Epithelial cell of umbilical artery (primary cell): ENCODE data around the gene ZKSCAN7. TPM values are rescaled to one million over a fixed set of nuclear protein-coding genes. Genes with fewer than 3 reads are reported as not detected.

Experiments used
- total RNA-seq: library from RNA; depleted of rRNA; stranded (reverse); fragments of >200 nt; gene quantifications from 2 replicates; pipeline ENCODE4 v1.2.3, GENCODE V29; 2014

The ZKSCAN7 gene
- total RNA-seq, result 0.97 and 1.1 TPM in 2 replicates

GRCh38 chr3:44554626-44555592, at the start of gene ZKSCAN7:
ZKSCAN7 (plus strand) TSS chr3:44555193; CDS start chr3:44557048, 1,855 bp downstream.

GRCh38 chr3:44584646-44585501, 29.9 kb downstream of the ZKSCAN7 start, which contains the start of gene ZNF660:
ZNF660 (plus strand) TSS chr3:44584964; CDS start chr3:44594194, 9,230 bp downstream.

Other genes starting within 250 kb of the ZKSCAN7 start
- 23.7 and 26.3 TPM in 2 replicates for gene TCAIM, start 216.4 kb upstream of the ZKSCAN7 start, total RNA-seq
- gene ZNF445, start 77.5 kb upstream of the ZKSCAN7 start, total RNA-seq, result 5.2 and 9.4 TPM in 2 replicates
- gene ZNF660, start 29.8 kb downstream of the ZKSCAN7 start, total RNA-seq, result 0.61 and 0.65 TPM in 2 replicates
- gene ZNF197, start 69.8 kb downstream of the ZKSCAN7 start, total RNA-seq, result 8.8 and 10.6 TPM in 2 replicates
- 15.8 and 21.4 TPM in 2 replicates for gene ZNF35, start 93.5 kb downstream of the ZKSCAN7 start, total RNA-seq
- 3.6 and 3.9 TPM in 2 replicates for gene ZNF502, start 157.5 kb downstream of the ZKSCAN7 start, total RNA-seq
- 3.2 and 5.8 TPM in 2 replicates for gene ZNF501, start 174.4 kb downstream of the ZKSCAN7 start, total RNA-seq
- gene KIAA1143, start 206.4 kb downstream of the ZKSCAN7 start, total RNA-seq, result 16.2 and 18.8 TPM in 2 replicates
- 15.3 and 19.9 TPM in 2 replicates for gene KIF15, start 206.6 kb downstream of the ZKSCAN7 start, total RNA-seq